EL (cell line): Measurements from ENCODE around the gene FAM117B.

Source experiments
- DNase-seq: peaks from one replicate; pipeline ENCODE4 v3.0.0-alpha.2; 2016

Gene FAM117B

DNA sequence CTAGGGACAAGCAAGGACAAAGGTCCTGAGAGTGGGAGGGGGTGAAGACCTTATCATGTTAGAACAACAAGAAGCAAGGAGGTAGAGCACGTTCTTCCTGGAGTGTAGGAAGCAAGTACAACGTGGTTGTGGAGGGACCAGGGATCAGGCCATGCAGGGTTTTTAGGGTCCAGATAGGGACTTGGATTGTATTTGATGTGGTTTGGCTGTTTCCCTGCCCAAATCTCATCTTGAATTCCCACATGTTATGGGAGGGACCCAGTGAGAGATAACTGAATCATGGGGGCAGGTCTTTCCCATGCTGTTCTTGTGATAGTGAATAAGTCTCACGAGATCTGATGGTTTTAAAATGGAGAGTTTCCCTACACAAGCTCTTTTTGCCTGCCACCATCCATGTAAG, 183.6 kb downstream of the FAM117B start:
- no peak for DNase-seq
